NCI-H446 treated with DMSO at 0.1 percent for 48 hours (cell line): ENCODE data around the gene HIVEP3.

Experiments
- DNase-seq: peaks from one replicate; lab custom pipeline; 2025; lab: John Stamatoyannopoulos, UW

The HIVEP3 gene

DNA sequence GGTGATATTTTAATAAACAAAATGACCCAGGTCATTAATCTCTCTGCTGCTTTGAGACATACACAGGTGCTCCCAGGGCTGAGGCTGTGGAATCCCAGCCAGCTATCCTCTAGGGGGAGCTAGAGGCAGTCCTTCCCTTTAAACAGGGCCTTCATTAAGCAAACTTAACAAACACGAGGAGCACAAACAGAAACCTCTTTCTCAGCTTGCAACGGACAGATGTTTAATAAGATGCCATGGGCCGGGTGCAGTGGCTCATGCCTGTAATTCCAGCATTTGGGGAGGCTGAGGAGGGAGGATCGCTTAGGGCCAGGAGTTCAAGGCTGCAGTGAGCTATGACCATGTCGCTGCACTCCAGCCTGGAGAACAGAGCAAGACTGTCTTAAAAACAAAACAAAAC, 106.7 kb downstream of the HIVEP3 start:
- peak; percentile 37 for DNase-seq

DNA sequence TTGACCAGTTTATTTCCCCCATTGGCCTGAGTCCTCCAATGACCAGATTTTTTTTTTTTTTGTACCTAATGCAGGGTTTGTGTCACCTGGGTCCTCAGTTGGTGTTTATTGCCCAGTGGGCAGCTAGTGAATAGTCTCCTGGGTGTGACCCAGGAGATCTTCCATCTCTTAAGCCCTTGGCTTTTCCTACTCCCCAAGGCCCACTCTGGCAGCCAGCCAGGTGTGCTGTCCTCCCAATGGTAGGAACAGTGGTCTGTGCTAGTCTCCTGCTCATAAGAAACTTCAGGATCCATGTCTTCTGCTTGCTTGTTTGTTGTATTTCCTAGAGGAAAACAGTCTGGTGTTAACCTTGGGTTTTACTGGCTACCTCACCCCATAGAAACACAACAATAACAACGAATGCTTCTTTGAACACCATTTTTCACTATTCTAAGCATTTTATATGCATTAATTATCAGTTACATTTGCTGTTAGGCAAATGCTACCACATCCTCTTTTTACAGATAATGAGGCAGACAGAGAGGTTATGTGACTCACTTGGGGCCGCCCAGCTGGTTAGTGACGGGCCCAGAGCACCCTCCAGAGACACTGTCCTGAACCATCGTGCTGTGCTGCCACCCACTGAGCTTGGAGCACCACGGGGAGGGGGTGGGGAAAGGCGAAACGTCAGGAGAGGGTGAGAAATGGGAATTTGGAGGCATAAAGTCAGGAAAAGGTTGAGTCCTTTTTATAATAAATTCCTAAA, 107.5 kb downstream of the HIVEP3 start:
- DNase-seq, result no peak

DNA sequence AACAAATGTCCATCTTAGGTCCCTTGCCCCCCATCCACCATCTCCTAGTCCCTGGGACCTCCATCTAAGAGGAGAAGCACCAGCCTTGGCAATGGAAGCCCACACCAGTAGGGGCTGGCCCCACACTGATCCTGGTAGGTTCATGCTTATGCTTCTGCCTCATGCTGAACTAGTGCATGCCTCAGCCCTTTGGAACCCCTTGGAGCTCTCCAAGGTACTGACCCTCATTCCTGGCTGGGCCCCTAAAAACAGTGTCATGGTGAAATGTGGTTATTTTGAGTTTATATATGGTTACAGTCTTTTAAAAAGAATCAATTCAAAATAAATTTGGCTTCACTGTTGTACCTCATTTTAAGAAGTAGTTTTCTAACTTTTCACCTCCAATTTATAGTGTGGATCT, 108.3 kb downstream of the HIVEP3 start:
- no peak for DNase-seq

DNA sequence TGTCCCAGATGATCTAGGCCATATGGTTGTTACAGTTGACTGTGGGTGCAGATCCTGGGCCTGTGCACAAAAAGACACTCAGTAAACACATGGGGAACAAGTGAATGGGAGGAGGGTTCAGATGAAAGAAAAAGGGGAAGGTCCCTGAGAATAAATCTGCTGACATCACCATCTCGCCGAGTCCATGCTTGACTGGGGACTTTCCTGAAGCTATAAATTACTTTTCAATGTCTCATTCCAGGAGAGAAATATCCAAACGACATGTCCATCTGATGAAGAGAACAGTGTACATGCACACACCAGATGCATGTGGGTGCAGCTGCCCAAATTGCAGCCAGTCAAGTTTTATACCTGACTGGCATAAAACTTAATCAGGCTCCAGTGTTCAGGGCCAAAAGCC, 109.0 kb downstream of the HIVEP3 start:
- DNase-seq, result no peak

DNA sequence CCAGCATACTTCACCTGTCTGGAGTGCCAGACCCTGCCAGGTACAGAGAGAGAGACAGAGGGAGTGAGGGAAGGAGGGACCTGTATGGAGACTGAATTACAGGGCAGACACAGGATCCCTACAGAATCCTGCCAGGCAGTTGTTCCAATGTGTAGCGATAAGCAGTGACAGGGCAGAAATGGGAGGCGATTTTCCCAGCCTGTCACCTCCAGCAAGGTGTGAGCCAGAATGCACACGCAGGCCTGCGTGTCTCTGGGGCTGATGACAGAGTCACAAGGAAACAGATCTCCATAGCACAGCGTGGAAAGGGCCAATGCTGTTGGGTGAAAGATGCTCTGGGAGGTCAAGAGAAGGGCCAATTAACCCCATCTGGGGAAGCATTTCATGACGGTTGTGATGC, 111.3 kb downstream of the HIVEP3 start:
- DNase-seq, result no peak

DNA sequence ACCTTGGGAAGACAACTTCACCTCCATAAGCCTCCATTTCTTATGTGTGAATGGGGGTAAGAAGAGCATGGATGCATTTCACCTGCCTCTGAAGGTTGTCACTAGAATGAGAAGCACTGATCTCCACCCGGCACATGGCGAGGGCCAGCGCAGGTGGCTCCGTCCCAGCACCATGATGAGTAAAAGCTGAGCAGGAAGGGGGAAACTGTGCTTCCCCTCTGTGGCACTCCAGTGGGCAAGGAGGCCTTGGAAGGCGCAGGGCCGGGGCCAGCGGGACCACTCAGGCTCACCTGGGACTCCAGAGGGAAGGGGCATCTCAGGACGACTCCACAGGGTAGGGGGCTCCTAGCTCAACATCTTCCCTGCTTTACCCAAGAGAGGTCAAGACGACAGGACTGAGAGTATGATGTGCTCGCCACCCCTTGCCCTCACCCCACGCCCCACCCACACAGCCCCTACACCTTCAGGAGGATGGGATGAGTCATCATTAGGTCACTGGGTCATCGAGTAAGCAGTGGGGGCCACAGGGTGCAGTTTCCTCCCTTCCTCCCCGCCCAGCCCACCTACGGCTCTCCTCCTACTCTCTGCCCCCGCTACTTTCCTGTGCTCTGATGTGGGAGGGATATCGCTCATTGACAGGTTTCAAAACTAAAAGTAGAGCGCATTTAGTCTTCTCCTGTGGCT, 112.1 kb downstream of the HIVEP3 start:
- DNase-seq, result no peak

DNA sequence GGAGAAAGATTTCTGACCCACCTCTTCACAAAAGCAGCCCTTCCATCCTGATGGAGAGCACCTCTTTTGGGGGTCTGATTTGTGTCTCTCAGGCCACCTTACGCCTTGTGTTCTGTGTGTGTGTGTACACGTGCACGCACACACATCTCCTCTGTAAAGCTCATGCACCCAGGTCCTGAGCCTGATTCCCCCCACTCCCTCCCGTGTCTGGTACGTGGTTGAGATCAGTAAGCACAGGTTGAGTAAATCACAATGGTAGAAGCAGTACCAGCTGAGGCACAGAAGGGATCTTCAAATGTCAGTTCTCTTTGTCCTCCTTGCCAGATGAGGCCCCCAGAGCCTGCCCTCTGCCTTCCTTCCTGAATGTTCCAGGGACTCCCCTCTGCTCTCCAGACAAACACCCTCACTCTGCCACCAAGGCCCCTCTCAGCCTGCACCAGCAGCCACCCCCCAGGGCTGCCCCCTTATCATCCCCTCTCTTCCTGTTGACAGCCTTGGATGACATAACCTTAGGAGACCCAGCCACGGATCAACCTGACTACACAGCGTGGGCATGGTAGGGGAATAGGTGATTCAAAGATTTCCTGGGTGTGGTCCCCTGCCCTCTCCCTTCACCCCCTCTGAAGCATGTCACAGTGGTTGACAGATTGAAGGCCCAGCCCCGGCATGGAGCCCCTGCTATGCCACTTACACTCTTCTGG, 112.8 kb downstream of the HIVEP3 start:
- DNase-seq, result no peak

DNA sequence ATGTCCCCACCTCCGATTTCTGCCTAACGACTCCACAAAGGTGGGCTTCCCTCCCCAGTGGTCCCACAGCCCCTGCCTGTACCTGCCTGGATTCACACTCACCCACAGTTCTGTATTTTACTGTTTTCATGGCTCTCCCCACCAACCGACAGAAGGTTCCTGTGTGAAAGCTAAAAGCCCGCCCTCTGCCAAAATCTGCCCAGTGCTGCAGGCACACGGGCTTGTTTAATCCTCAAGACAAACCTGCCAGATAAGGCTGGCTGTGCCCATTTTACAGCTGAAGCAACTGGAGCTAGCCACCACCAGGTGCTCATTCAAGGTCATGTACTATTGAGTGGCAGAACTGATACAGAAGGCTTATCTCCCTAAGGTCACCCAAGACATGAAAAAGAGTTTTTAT, 114.5 kb downstream of the HIVEP3 start:
- no peak for DNase-seq

DNA sequence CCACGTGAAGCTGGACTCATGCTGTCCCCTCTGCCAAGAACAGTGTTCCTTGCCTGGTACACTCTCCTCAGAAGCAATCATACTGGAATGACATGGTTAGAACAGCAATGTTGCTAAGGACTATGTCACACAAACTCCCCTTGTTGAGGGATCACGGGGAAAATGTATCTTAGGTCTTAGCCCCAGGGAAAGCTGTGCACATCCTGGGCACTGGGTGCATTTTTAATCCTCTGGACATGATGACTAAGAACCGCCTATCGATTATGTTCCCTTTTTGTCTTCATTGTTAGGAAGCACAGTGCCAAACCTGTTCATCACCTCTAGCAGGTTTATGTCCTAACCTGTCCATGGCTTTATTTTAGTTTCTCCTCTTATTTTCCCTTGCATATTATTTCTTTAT, 115.1 kb downstream of the HIVEP3 start:
- no peak for DNase-seq

DNA sequence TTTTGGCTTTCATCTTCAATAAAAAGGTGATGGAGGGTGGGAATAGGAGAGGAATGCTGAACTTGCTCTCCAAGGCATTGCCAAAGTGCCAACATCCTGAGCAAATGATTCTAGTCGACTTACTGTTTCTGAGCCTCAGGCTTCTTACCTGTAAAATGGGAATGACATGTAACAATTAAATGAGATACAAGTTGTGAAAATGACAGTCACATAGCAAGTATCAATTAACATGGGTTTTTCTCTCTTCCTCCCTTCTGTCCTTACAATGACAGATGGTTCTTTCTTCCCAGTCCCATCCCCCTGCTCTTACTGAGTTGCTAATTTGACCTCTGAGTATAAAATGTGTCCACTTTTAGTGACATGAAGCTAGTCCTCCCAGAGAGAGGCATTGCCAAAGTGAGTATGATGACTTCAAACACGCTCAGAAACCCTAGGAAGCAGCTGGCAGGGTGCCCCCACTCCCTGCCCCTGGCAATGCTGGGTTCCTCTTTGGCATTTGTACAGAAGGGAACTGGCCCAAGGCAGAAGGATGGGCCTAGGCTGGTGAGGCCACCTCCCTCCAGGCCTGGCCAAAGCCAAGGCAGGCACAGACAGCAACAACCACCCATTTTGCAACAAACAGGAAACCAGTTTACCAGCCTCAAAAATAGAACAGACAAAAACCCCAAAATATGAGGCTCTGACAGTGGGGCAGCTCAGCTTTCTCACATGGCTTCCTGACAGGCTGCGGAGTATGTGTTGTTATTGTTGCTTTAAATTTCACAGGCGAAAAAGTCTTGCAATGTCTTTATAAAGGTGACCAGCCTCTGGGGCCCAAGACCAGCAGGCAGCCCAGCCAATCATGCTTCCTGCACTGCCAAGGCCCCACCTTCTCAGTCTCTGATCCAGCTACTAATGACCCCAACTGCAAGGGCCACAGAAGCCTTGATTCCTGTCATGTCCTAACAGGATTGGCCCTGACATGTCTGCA, 115.9 kb downstream of the HIVEP3 start:
- DNase-seq, result peak; percentile 82

DNA sequence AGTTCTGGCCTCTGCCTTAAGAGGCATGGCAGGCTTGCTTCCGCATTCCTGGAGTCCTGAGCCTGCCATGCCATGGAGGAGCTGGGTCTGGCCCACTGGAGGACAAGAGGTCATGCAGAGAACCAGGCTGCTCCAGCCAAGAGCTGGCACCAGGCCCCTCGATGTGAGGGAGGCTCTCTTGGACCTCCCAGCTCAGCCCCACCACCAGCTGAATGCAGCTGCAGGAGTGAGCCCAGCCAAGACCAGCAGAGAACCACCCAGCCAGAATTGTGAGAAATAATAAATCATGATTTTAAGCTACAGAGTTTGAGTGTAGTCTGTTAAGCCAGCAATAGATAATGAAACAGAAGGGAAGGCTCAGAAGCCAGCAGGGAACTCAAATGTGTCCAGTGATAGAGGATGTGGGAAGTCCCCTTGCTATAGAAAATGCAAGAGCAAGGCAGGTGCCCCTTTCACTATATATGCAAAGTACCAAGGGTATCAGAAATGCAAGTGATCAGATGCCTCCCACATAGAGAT, 118.4 kb downstream of the HIVEP3 start:
- peak; percentile 52 for DNase-seq

DNA sequence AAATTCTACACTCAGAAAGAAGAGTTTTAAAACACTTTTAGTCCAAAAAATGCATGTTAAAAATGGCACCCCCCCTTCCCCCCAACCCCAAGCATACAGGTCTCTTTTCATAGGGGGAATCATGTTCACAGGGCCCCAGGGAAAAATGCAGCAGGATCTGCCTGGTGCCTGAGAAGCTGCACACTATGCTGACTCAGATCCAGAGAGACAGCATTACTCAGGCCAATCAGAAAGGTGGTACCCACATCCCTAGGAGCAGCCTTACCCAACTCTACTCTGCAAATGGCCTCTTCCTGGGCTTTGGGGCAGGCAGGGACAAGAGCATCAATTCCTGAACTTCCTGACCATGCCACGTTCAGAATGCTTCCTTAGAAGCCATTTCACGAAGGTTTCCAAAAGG, 119.0 kb downstream of the HIVEP3 start:
- no peak for DNase-seq

DNA sequence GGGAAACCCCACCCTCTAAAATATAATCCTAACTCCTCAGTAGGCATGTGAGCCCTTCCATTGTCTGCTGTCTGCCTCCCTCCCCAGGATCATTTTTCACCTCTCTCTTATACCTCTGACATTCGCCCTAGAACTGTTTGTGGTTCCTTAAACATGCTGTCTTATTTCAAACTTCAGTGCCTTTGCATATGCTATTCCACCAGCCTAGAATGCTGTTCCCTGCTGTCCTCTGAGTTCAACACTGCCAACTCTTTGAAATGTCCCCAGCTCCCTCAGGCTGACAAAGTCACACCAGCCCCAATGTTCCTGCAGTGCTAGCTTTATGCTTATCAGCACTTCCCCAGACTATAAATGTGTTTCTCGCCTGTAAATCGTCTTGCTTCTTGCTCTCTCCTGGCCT, 119.5 kb downstream of the HIVEP3 start:
- no peak for DNase-seq

DNA sequence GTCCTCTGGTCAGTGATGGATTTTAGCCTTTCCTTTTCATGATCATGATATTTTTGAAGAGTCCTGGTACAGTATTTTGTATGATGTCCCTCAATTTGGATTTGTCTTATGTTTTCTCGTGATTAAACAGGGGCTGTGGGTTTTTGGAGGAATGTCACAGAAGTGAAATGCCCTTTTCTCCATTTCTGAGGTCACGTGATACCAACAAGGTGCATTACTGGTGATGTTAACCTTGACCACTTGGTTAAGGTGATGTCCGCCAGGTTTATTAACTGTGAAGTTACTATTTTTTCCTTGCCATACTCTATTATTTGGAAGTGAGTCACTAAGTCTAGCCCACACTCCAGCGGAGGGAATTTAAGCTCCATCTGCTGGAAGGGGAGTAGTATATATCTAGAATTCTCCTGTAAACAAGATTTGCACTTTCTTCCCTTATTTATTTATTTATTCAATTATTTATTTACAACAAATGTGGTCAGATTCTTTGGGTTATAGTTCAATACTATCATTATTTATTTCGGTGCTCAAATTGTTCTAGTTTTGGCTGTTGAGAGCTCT, 123.4 kb downstream of the HIVEP3 start:
- no peak for DNase-seq

DNA sequence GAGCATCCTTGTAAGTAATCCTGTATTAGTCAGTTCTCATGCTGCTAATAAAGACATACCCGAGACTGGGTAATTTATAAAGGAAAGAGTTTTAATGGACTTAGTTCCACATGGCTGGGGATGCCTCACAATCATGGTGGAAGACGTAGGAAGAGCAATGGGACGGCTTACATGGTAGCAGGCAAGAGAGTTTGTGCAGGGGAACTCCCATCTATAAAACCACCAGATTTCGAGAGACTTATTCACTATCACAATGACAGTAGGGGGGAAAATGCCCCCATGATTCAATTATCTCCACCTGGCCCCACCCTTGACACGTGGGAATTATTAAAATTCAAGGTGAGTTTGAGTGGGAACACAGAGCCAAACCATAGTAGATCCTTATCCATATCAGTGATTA, 124.7 kb downstream of the HIVEP3 start:
- DNase-seq, result no peak

DNA sequence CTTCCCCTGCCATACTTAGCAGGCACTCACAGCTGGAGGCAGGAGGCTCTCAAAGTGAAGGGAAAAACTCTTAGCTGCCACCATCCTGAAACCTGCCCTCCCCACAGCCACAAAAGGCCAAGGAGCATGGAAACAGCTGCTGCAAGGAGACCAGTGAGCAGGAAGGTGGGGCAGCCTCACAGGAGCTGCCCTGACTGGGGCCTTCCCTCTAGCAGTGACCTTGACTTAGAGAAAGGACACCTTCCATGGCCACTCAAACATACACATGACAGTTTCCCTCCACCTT, 126.3 kb downstream of the HIVEP3 start:
- DNase-seq, result no peak

DNA sequence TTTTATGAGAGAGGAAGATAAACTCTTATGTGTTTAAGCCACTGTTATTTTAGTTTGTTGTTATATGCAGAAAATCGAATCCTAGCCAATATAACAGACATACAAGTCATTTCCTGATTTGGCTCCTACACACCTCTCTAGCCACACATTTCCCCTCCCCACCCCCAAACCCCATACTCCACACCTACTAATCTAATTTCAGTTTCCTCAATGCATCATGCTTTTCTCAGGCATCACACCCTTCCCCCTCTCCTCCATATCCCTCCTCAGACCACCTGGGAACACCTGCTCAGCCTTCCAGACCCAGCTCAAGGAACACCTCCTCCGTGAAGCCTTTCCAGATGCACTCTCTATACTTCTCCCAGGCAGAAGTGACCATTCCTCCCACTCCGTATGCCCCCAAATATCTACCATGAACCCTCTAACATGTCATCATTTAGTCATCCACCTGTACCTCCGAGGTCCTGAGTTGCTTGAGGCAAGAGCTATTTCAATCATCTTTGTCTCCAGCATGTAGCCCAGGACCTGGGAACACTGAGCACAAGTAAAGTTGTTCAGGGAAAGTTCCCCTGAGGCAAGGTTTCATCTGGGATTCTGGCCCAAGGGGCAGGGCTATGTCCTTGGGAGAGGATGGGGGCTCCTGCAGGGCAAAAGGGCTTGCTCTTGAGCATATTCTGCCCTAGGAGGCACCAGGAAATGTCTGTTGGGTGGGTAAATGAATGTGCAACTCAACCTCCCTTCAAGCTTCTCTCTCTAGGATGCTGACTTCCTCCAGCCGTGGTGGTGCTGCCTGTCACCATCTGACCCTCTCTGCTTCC, 126.8 kb downstream of the HIVEP3 start:
- no peak for DNase-seq

DNA sequence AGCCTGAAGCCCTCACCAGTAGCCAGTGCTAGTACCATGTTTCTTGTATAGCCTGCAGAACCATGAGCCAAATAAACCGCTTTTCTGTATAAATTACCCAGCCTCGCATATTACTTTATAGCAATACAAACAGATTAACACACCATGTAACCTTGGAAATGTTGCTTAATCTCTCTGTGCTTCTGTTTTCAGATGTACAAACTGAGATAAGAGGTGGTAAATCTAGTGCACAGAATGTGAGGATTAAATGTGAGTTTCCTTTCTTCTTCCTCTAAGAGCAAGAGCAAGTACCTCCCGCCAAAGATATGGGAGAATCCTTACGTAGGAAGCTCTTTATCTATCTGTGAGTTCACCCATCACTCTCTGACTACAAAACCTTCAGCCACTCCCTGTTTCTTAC, 128.4 kb downstream of the HIVEP3 start:
- no peak for DNase-seq

DNA sequence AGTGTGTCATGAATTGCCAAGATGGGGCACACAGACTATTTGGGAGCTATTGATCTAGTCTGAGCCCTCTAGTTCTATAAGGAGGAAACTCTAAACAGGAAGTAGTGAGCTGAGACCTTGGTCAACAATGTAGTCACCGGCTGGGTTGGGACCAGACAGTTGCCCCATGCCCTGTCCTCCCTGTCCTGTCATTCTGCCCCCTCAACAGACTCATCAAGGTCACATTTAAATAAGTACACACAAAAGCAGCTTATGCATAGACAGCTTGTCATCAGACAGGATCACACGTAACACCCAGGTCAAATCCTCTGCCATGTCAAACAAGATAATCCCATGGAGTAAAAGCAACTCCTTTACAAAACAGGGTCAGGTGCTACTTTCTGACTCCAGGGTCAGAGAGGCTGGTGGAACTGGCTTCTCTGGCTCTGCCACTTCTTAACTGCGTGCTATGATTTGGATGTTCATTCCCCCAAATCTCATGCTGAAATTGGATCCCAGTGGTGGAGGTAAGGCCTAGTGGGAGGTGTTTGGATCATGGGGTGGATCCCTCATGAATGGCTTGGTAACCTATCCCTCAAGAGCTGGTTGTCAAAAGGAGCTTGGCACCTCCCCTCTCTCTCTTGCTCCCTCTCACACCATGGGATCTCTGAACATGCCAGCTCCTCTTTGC, 128.9 kb downstream of the HIVEP3 start:
- no peak for DNase-seq

DNA sequence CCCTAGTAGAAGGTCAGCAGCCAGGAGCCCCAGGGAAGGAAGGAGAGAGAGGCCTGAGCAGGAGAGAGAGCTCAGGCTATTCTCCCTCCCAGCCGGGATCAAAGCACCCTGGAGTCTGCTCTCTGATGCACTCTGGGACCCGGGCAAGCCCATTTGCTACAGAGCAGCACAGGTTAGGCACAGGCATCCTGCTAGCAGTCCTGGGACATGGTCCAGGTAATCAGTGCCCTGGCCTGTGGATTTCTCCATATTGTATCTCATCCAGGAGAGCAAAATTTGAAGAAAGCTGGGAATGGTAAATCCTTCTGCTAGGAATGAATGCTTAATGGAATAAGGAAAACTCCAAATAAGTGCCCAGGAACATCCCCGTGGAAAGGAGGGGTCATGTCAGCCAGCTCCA, 130.3 kb downstream of the HIVEP3 start:
- no peak for DNase-seq
